Bronchial epithelial cell (primary cell): ENCODE results near the gene SLC39A7. TPM values are rescaled to one million over a fixed set of nuclear protein-coding genes. Genes with fewer than 3 reads are reported as not detected.

Source experiments
- DNase-seq: peaks from one replicate; pipeline ENCODE4 v3.0.0-alpha.2; 2010; ENCODE audit warnings: low read depth
- FAIRE-seq: peaks from 2 replicates; lab custom pipeline; 2011; peaks lifted over from hg19 to GRCh38; lab: Jason Lieb, UNC
- H3K27me3 ChIP-seq: 2 replicates; pipeline ENCODE4 v1.5.1; 2011; ENCODE audit warnings: low read length; ENCODE audit not compliant: control insufficient read depth, insufficient read depth
- H3K36me3 ChIP-seq: 2 replicates; pipeline ENCODE4 v1.5.1; 2011; ENCODE audit warnings: low read length; ENCODE audit not compliant: control insufficient read depth, insufficient read depth
- H3K4me3 ChIP-seq: 2 replicates; pipeline ENCODE4 v1.5.1; 2011; ENCODE audit warnings: mild to moderate bottlenecking, low read depth, low read length, control low read depth
- total RNA-seq: library from RNA; depleted of rRNA; stranded (reverse); fragments of >200 nt; gene quantifications from 2 replicates; pipeline ENCODE4 v1.2.1, GENCODE V29; 2014
- TF ChIP-seq, protein P1 (sequence below): IDR thresholded peaks from 2 replicates; pipeline ENCODE4 v1.5.1; 2011; ENCODE audit warnings: mild to moderate bottlenecking, moderate library complexity, low read length, control low read depth, inconsistent platforms; ENCODE audit not compliant: insufficient read depth, severe bottlenecking

The SLC39A7 gene
- total RNA-seq, 1 donor from 2014 or later = 94.0 TPM

DNA sequence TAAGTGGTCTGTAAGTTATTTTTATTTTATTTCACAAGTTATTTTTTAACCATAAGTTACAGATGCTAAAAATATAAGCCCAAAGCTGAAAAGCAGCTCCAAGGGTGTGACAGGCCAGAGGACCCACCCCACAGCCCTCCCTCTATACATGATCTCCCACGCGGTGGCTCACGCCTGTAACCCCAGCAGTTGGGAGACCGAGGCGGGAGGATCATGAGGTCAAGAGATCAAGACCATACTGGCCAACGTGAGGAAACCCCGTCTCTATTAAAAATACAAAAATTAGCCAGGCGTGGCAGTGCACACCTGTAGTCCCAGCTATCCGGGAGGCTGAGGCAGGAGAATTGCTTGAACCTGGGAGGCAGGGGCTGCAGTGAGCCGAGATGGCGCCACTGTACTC lies 40.6 kb upstream of the SLC39A7 start:
- Histone ChIP-seq H3K36me3 (no peaks in the 10 kb centered on the region), H3K4me3 (no peak overlapping the region), H3K27me3 (peaks cover 4% of the 10 kb centered on the region)
- DNase-seq = no peak
- TF ChIP-seq, protein P1, sequence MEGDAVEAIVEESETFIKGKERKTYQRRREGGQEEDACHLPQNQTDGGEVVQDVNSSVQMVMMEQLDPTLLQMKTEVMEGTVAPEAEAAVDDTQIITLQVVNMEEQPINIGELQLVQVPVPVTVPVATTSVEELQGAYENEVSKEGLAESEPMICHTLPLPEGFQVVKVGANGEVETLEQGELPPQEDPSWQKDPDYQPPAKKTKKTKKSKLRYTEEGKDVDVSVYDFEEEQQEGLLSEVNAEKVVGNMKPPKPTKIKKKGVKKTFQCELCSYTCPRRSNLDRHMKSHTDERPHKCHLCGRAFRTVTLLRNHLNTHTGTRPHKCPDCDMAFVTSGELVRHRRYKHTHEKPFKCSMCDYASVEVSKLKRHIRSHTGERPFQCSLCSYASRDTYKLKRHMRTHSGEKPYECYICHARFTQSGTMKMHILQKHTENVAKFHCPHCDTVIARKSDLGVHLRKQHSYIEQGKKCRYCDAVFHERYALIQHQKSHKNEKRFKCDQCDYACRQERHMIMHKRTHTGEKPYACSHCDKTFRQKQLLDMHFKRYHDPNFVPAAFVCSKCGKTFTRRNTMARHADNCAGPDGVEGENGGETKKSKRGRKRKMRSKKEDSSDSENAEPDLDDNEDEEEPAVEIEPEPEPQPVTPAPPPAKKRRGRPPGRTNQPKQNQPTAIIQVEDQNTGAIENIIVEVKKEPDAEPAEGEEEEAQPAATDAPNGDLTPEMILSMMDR = no peak
- FAIRE-seq = no peak

DNA sequence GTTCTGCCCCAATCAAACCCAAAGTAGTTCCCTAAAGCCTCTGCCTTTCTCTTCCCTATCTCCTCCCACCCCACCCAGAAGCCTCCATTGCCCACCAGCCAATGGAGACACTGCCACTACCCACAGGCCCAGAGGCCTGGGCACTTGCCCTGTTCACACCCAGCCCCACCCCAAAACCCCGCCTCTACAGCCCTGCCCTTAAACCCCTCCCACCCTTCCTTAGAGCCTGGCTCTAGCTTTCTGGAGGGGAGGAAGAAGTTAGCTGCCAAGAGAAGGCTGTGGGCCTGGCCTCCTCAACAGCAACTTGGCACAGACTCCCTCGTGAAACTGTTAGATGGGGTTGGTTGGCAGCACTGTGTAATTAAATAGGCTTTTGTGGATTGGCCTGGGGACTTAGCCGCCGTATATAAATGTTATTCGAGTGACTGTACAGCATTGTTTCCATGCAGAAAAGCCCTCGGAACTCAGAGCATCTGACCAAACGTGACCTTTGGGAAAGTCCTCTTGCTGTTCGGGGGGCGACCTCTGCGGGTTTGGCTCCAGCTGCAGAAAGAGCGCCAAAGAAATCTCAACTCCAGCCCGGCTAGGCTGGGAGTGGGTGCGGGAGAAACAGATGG lies 39.8 kb upstream of the SLC39A7 start:
- FAIRE-seq = peak; percentile 77
- peaks cover 4% of the 10 kb centered on the region for H3K27me3 ChIP-seq
- no peaks in the 10 kb centered on the region for H3K36me3 ChIP-seq
- peak; percentile 27 for DNase-seq
- H3K4me3 ChIP-seq = no peak overlapping the region
- TF ChIP-seq, protein P1 = no peak

- peak; percentile 23 for DNase-seq
- TF ChIP-seq, protein P1 = peak; percentile 98
- Histone ChIP-seq H3K4me3 (peak overlapping the region; percentile 41), H3K36me3 (no peaks in the 10 kb centered on the region), H3K27me3 (peaks cover 4% of the 10 kb centered on the region)
- peak; percentile 23 for FAIRE-seq
Observed at GRCh38 chr6:33161354-33162331, 39.0 kb upstream of the SLC39A7 start.

GRCh38 chr6:33163540-33163939 lies 37.1 kb upstream of the SLC39A7 start:
- no peak for FAIRE-seq
- TF ChIP-seq, protein P1 = no peak
- Histone ChIP-seq H3K27me3 (peaks cover 5% of the 10 kb centered on the region), H3K36me3 (no peaks in the 10 kb centered on the region), H3K4me3 (no peak overlapping the region)
- DNase-seq = no peak

DNA sequence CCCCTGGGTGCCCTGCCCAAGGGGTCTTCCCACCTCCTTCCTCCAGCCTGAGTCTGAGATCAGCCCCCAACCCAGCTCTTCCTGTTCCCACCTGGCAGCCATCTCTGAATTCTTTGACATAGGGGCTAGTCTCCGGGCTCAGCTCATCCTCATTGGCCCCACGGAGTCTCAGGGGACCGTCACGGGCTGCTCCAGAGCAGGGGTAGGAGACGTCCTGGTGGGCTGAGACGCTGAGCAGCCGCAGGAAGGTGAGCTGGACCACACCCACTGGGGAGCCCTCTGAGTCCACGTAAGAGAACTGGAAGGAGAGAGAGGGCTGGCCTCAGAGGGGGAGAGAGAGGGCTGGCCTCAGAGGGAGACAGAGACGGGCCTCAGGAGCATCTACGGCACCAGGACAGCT lies 36.5 kb upstream of the SLC39A7 start:
- DNase-seq = no peak
- peaks cover 5% of the 10 kb centered on the region for H3K27me3 ChIP-seq
- H3K4me3 ChIP-seq = no peak overlapping the region
- FAIRE-seq = no peak
- H3K36me3 ChIP-seq = no peaks in the 10 kb centered on the region
- TF ChIP-seq, protein P1 = no peak
